CD4-positive, alpha-beta T cell (primary cell): Measurements from ENCODE around the gene LDLRAD4. TPM values are rescaled to one million over a fixed set of nuclear protein-coding genes. Genes with fewer than 3 reads are reported as not detected.

Experiments
- ATAC-seq: fragments of 200-7000 bp; cut with Tn5 transposase; one replicate; pipeline ENCODE4 v1.10.0; 2022; ENCODE audit warnings: mild to moderate bottlenecking; ENCODE audit not compliant: poor library complexity
- CTCF ChIA-PET: fragments of 350-600 bp; sonication (Branson Sonifier 250); formaldehyde crosslinking; loops from one replicate; lab custom pipeline; 2021; ENCODE audit warnings: antibody characterized with exemption, inconsistent platforms; lab: Charles Lee
- POLR2A ChIA-PET: fragments of 350-600 bp; sonication (Branson Sonifier 250); formaldehyde crosslinking; loops from one replicate; lab custom pipeline; 2021; ENCODE audit warnings: antibody characterized with exemption, inconsistent platforms; lab: Charles Lee
- DNase-seq, 14 experiments: peaks; one replicate each; pipeline ENCODE4 v3.0.0-alpha.2; 2013 to 2020; ENCODE audit warnings: mixed read lengths in 2 of 14
- H3K27ac ChIP-seq, 2 donors: one replicate each; pipeline versions ENCODE4 v1.5.1 to v1.7.0; 2013; ENCODE audit warnings: low read length in 2 of 2, low read depth in 1 of 2, mild to moderate bottlenecking in 1 of 2
- H3K27me3 ChIP-seq, 2 experiments: 1 replicate in 1 of 2; 2 replicates in 1 of 2; pipeline versions ENCODE4 v1.6.1 to v1.7.0; 2013; ENCODE audit warnings: low read length in 2 of 2, control low read depth in 1 of 2, mild to moderate bottlenecking in 1 of 2, moderate library complexity in 1 of 2; ENCODE audit not compliant: insufficient read depth in 2 of 2, control insufficient read depth in 1 of 2
- H3K36me3 ChIP-seq: one replicate; pipeline ENCODE4 v1.6.1; 2013; ENCODE audit warnings: low read length, control low read depth; ENCODE audit not compliant: insufficient read depth
- H3K4me1 ChIP-seq: one replicate; pipeline ENCODE4 v1.6.1; 2013; ENCODE audit warnings: low read length, control low read depth; ENCODE audit not compliant: insufficient read depth
- H3K4me3 ChIP-seq: one replicate; pipeline ENCODE4 v1.5.1; 2013; ENCODE audit warnings: mild to moderate bottlenecking, low read length, moderate library complexity
- H3K9me3 ChIP-seq, 2 experiments: 1 replicate in 1 of 2; 2 replicates in 1 of 2; pipeline versions ENCODE4 v1.6.1 to v1.7.0; 2013; ENCODE audit warnings: low read length in 2 of 2, mild to moderate bottlenecking in 2 of 2, control low read depth in 1 of 2, moderate library complexity in 1 of 2; ENCODE audit not compliant: control insufficient read depth in 1 of 2, insufficient read depth in 1 of 2
- H3K27ac Mint-ChIP-seq: one replicate; pipeline ENCODE4 v1.8.0; 2020; ENCODE audit warnings: mixed read lengths
- H3K27me3 Mint-ChIP-seq: one replicate; pipeline ENCODE4 v1.8.0; 2021; ENCODE audit warnings: mixed read lengths
- H3K36me3 Mint-ChIP-seq: one replicate; pipeline ENCODE4 v1.8.0; 2021; ENCODE audit warnings: low read depth, mixed read lengths
- H3K4me1 Mint-ChIP-seq: one replicate; pipeline ENCODE4 v1.8.0; 2021; ENCODE audit warnings: low read depth, mixed read lengths
- H3K4me3 Mint-ChIP-seq: one replicate; pipeline ENCODE4 v1.8.0; 2020; ENCODE audit warnings: mild to moderate bottlenecking, mixed read lengths
- H3K9me3 Mint-ChIP-seq: one replicate; pipeline ENCODE4 v1.8.0; 2020; ENCODE audit warnings: mixed read lengths
- intact Hi-C, 2 experiments: fragments of 100-400 bp; cut with DNase I in 1 of 2; cut with micrococcal nuclease in 1 of 2; formaldehyde crosslinking; loops; one replicate each; pipeline versions ENCODE4 v1.15.1 to v1.9.0; 2023 to 2025; cut with DNase I, micrococcal nuclease
- total RNA-seq, 174 experiments: library from RNA in 2 of 174; stranded (reverse) in 2 of 174; gene quantifications; one replicate each; pipeline ENCODE4 v1.2.3 and lab custom pipeline; 2021 to 2026
- TF ChIP-seq, protein P1 (sequence below): fragments of 200-600 bp; IDR thresholded peaks from one replicate; pipeline ENCODE4 v1.8.0; 2022; ENCODE audit warnings: antibody characterized with exemption, mild to moderate bottlenecking

The LDLRAD4 gene
- total RNA-seq, 2 experiments from 2014 or later, result 51.9 to 52.7 TPM

DNA sequence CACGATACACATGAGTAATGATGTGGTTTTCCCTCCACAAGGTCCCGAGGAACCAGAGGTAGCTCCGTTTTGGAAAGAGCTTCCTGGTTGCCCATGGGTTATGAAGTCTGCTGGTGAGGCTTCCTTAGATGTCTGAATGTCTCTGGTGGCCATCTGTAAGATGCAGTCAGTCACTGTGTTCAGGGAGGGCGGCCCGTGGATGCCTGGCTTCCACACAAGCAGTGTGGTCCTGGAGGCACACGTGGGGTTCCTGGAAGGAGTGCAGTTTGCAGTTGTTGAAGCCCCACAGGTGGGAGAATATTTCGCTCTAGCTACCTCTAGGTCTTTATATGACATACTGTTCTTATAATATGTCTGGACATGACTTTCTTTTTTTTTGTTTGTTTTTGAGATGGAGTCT lies 298.8 kb downstream of the LDLRAD4 start:
- Histone ChIP-seq H3K27ac (no peak overlapping the region), H3K36me3 (peaks cover 28% of the 10 kb centered on the region), H3K4me1 (no peaks in the 10 kb centered on the region), H3K9me3 (no peaks in the 10 kb centered on the region), H3K4me3 (no peak overlapping the region), H3K27me3 (no peaks in the 10 kb centered on the region)
- ATAC-seq (no peak), DNase-seq (no peak)
- H3K27ac Mint-ChIP-seq, result no peak overlapping the region
- H3K27me3 Mint-ChIP-seq, result no peaks in the 10 kb centered on the region
- POLR2A ChIA-PET, result no interaction called here
- H3K4me1 Mint-ChIP-seq, result peaks cover 45% of the 10 kb centered on the region
- H3K9me3 Mint-ChIP-seq, result no peaks in the 10 kb centered on the region
- peaks cover 71% of the 10 kb centered on the region for H3K36me3 Mint-ChIP-seq
- H3K4me3 Mint-ChIP-seq, result no peak overlapping the region
- TF ChIP-seq, protein P1, sequence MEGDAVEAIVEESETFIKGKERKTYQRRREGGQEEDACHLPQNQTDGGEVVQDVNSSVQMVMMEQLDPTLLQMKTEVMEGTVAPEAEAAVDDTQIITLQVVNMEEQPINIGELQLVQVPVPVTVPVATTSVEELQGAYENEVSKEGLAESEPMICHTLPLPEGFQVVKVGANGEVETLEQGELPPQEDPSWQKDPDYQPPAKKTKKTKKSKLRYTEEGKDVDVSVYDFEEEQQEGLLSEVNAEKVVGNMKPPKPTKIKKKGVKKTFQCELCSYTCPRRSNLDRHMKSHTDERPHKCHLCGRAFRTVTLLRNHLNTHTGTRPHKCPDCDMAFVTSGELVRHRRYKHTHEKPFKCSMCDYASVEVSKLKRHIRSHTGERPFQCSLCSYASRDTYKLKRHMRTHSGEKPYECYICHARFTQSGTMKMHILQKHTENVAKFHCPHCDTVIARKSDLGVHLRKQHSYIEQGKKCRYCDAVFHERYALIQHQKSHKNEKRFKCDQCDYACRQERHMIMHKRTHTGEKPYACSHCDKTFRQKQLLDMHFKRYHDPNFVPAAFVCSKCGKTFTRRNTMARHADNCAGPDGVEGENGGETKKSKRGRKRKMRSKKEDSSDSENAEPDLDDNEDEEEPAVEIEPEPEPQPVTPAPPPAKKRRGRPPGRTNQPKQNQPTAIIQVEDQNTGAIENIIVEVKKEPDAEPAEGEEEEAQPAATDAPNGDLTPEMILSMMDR, result no peak
- CTCF ChIA-PET, result no interaction called here
- intact Hi-C loops, result no loop called here

DNA sequence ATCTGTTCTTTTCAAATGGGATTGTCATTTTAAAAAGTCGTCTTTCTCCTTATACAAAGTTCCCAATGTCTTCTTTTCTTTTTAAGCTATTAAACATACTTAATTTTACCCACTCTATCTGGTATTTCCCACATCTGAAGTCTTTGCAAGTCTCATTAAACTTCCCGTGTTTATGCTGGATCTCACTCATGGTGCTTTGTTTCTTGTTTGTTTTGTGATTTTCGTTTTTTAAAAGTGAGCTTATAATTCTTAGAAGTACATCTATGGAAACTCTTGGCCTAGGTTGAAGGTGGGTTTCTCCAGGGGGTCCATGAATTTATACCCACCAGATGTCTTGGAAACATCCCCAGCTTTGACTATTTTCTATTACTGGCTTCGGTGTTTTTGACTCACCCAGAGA lies 299.8 kb downstream of the LDLRAD4 start:
- Mint-ChIP-seq H3K4me3 (no peak overlapping the region), H3K27me3 (no peaks in the 10 kb centered on the region), H3K27ac (no peak overlapping the region), H3K36me3 (peaks cover 65% of the 10 kb centered on the region), H3K9me3 (no peaks in the 10 kb centered on the region), H3K4me1 (peaks cover 40% of the 10 kb centered on the region)
- Histone ChIP-seq H3K4me3 (no peak overlapping the region), H3K36me3 (peaks cover 32% of the 10 kb centered on the region), H3K4me1 (no peaks in the 10 kb centered on the region), H3K9me3 (no peaks in the 10 kb centered on the region), H3K27me3 (no peaks in the 10 kb centered on the region), H3K27ac (no peak overlapping the region)
- ATAC-seq (no peak), DNase-seq (no peak)
- intact Hi-C loops, result no loop called here
- ChIA-PET CTCF (no interaction called here), POLR2A (interaction anchor here (1.1 kb wide), 1 partner anchor 11 kb away, joined by 4 read pairs; no protein-coding TSS in a partner anchor)
- TF ChIP-seq, protein P1, result no peak

DNA sequence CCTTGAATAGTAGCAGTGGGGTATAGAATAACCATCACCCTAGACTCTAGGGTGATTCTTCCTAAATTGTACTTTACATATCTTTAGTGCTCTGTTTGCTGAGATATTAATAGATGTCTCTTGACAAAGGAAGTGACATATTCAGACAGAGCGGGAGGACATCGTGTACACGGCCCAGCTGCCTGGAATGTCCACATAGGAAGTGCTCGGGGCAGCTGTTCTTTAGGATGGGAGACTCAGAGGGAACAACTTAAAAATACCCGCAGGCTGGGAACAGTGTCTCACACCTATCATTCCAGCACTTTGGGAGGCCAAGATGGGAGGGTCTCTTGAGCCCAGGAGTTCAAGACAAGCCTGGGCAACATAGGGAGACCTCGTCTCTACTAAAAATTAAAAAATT lies 301.7 kb downstream of the LDLRAD4 start:
- DNase-seq (no peak), ATAC-seq (no peak)
- peaks cover 22% of the 10 kb centered on the region for H3K36me3 ChIP-seq
- peaks cover 5% of the 10 kb centered on the region for H3K4me1 ChIP-seq
- no peaks in the 10 kb centered on the region for H3K27me3 Mint-ChIP-seq
- H3K4me1 Mint-ChIP-seq, result peaks cover 46% of the 10 kb centered on the region
- ChIA-PET POLR2A (no interaction called here), CTCF (no interaction called here)
- no peaks in the 10 kb centered on the region for H3K27me3 ChIP-seq
- no peak overlapping the region for H3K27ac Mint-ChIP-seq
- H3K36me3 Mint-ChIP-seq, result peaks cover 58% of the 10 kb centered on the region
- H3K9me3 ChIP-seq, result no peaks in the 10 kb centered on the region
- H3K9me3 Mint-ChIP-seq, result no peaks in the 10 kb centered on the region
- H3K4me3 Mint-ChIP-seq, result no peak overlapping the region
- no peak overlapping the region for H3K4me3 ChIP-seq
- intact Hi-C loops, result no loop called here
- TF ChIP-seq, protein P1, result no peak
- H3K27ac ChIP-seq, result no peak overlapping the region
